H9 (cell line): ENCODE data around the gene SEMA3C. TPM values are rescaled to one million over a fixed set of nuclear protein-coding genes. Genes with fewer than 3 reads are reported as not detected.

Source experiments
- DNase-seq: peaks from one replicate; pipeline ENCODE4 v3.0.0-alpha.2; 2017
- H2AFZ ChIP-seq: one replicate; pipeline ENCODE4 v1.6.1; 2013; ENCODE audit warnings: mild to moderate bottlenecking, low read length, control low read depth, moderate library complexity
- H2AK5ac ChIP-seq: 2 replicates; pipeline ENCODE4 v1.6.1; 2013; ENCODE audit warnings: low read length, control low read depth, mixed read lengths; ENCODE audit not compliant: insufficient read length
- H2BK120ac ChIP-seq: one replicate; pipeline ENCODE4 v1.6.1; 2013; ENCODE audit warnings: low read depth, mild to moderate bottlenecking, low read length, control low read depth, inconsistent platforms; ENCODE audit not compliant: poor library complexity, severe bottlenecking
- H2BK12ac ChIP-seq: 2 replicates; pipeline ENCODE4 v1.6.1; 2013; ENCODE audit warnings: low read length, control low read depth, mixed read lengths, low read depth; ENCODE audit not compliant: insufficient read length
- H2BK15ac ChIP-seq: 2 replicates; pipeline ENCODE4 v1.6.1; 2013; ENCODE audit warnings: low read depth, low read length, control low read depth
- H2BK20ac ChIP-seq: one replicate; pipeline ENCODE4 v1.6.1; 2013; ENCODE audit warnings: low read depth, mild to moderate bottlenecking, low read length, control low read depth, inconsistent platforms; ENCODE audit not compliant: poor library complexity, severe bottlenecking
- H2BK5ac ChIP-seq: 2 replicates; pipeline ENCODE4 v1.6.1; 2013; ENCODE audit warnings: low read length, control low read depth, mixed read lengths; ENCODE audit not compliant: insufficient read length
- H3K14ac ChIP-seq: 2 replicates; pipeline ENCODE4 v1.6.1; 2013; ENCODE audit warnings: low read length, control low read depth; ENCODE audit not compliant: insufficient read depth
- H3K18ac ChIP-seq: 2 replicates; pipeline ENCODE4 v1.6.1; 2013; ENCODE audit warnings: low read depth, mild to moderate bottlenecking, mixed read lengths, low read length, control low read depth; ENCODE audit not compliant: insufficient read length
- H3K23ac ChIP-seq: 2 replicates; pipeline ENCODE4 v1.6.1; 2013; ENCODE audit warnings: low read length, control low read depth, mixed read lengths, low read depth; ENCODE audit not compliant: insufficient read length
- H3K23me2 ChIP-seq: 2 replicates; pipeline ENCODE4 v1.6.1; 2013; ENCODE audit warnings: low read depth, mild to moderate bottlenecking, mixed read lengths, low read length, control low read depth; ENCODE audit not compliant: insufficient read length, poor library complexity, severe bottlenecking
- H3K27ac ChIP-seq: 2 replicates; pipeline ENCODE4 v1.5.1; 2013; ENCODE audit warnings: low read length, control low read depth, mixed read lengths, low read depth; ENCODE audit not compliant: insufficient read length
- H3K27me3 ChIP-seq: 2 replicates; pipeline ENCODE4 v1.6.1; 2013; ENCODE audit warnings: low read length, control low read depth, inconsistent platforms; ENCODE audit not compliant: insufficient read depth
- H3K4ac ChIP-seq: 2 replicates; pipeline ENCODE4 v1.6.1; 2013; ENCODE audit warnings: low read depth, mild to moderate bottlenecking, control low read depth, inconsistent platforms, low read length, moderate library complexity
- H3K4me1 ChIP-seq: 2 replicates; pipeline ENCODE4 v1.6.1; 2013; ENCODE audit warnings: low read length, control low read depth, inconsistent platforms; ENCODE audit not compliant: insufficient read depth
- H3K4me2 ChIP-seq: 2 replicates; pipeline ENCODE4 v1.6.1; 2013; ENCODE audit warnings: low read length, control low read depth, mixed read lengths; ENCODE audit not compliant: insufficient read length, insufficient read depth
- H3K56ac ChIP-seq: 2 replicates; pipeline ENCODE4 v1.6.1; 2013; ENCODE audit warnings: low read depth, mild to moderate bottlenecking, mixed read lengths, low read length, control low read depth; ENCODE audit not compliant: insufficient read length
- H3K79me1 ChIP-seq: 2 replicates; pipeline ENCODE4 v1.6.1; 2013; ENCODE audit warnings: low read depth, mild to moderate bottlenecking, moderate library complexity, low read length, control low read depth, inconsistent platforms; ENCODE audit not compliant: insufficient read depth, poor library complexity, severe bottlenecking
- H3K79me2 ChIP-seq: 2 replicates; pipeline ENCODE4 v1.6.1; 2013; ENCODE audit warnings: low read length, control low read depth, inconsistent platforms; ENCODE audit not compliant: insufficient read depth
- H3K9ac ChIP-seq: 2 replicates; pipeline ENCODE4 v1.6.1; 2013; ENCODE audit warnings: low read length, control low read depth, mixed read lengths; ENCODE audit not compliant: insufficient read length; ENCODE audit errors: extremely low read depth
- H3K9me3 ChIP-seq: one replicate; pipeline ENCODE4 v1.6.1; 2013; ENCODE audit warnings: low read depth, low read length, inconsistent platforms; ENCODE audit not compliant: control insufficient read depth
- H3T11ph ChIP-seq: one replicate; pipeline ENCODE4 v1.6.1; 2013; ENCODE audit warnings: mild to moderate bottlenecking, low read length, control low read depth, inconsistent platforms
- H4K20me1 ChIP-seq: one replicate; pipeline ENCODE4 v1.6.1; 2013; ENCODE audit not compliant: control insufficient read depth, insufficient read length, insufficient read depth
- H4K5ac ChIP-seq: 2 replicates; pipeline ENCODE4 v1.6.1; 2013; ENCODE audit warnings: low read depth, mild to moderate bottlenecking, mixed read lengths, low read length, control low read depth; ENCODE audit not compliant: insufficient read length
- H4K8ac ChIP-seq: replicated peaks from 2 replicates; pipeline ENCODE4 v1.6.1; 2013; ENCODE audit warnings: low read length, control low read depth, mixed read lengths, low read depth; ENCODE audit not compliant: insufficient read length
- H4K91ac ChIP-seq: 2 replicates; pipeline ENCODE4 v1.6.1; 2013; ENCODE audit warnings: low read depth, mild to moderate bottlenecking, moderate library complexity, mixed read lengths, low read length, control low read depth; ENCODE audit not compliant: insufficient read length
- H3K27ac Mint-ChIP-seq, 3 experiments: 2 replicates in 2 of 3; 3 replicates in 1 of 3; pipeline ENCODE4 v1.8.0; 2020 to 2021; ENCODE audit warnings: mixed read lengths in 3 of 3, mild to moderate bottlenecking in 1 of 3, moderate library complexity in 1 of 3
- H3K27me3 Mint-ChIP-seq: 2 replicates; pipeline ENCODE4 v1.8.0; 2021; ENCODE audit warnings: low read depth, mild to moderate bottlenecking, moderate library complexity, mixed read lengths
- H3K36me3 Mint-ChIP-seq, 3 experiments: 2 replicates in 2 of 3; 3 replicates in 1 of 3; pipeline ENCODE4 v1.8.0; 2020 to 2021; ENCODE audit warnings: low read depth in 3 of 3, mixed read lengths in 3 of 3; ENCODE audit not compliant: insufficient read depth in 1 of 3
- H3K4me1 Mint-ChIP-seq, 2 experiments: 2 replicates each; pipeline ENCODE4 v1.8.0; 2020; ENCODE audit warnings: mixed read lengths in 2 of 2
- H3K4me3 Mint-ChIP-seq, 2 experiments: 2 replicates in 1 of 2; 3 replicates in 1 of 2; pipeline ENCODE4 v1.8.0; 2020 to 2021; ENCODE audit warnings: mild to moderate bottlenecking in 2 of 2, mixed read lengths in 2 of 2, moderate library complexity in 1 of 2
- H3K9me3 Mint-ChIP-seq, 2 experiments: 2 replicates in 1 of 2; 3 replicates in 1 of 2; pipeline ENCODE4 v1.8.0; 2020; ENCODE audit warnings: mild to moderate bottlenecking in 2 of 2, mixed read lengths in 2 of 2, moderate library complexity in 1 of 2
- CTCF ChIP-seq: fragments of 200-600 bp; sonication (generic); conservative IDR thresholded peaks from 3 replicates; pipeline ENCODE4 v1.8.0; 2021; ENCODE audit warnings: antibody characterized with exemption, mild to moderate bottlenecking
- WGBS: extraction: QIAGEN DNeasy Blood & Tissue Kit; methylation state at CpG from one replicate; pipeline ENCODE4 v1.1.7; 2013; ENCODE audit warnings: missing lambda C conversion rate, low lambda C conversion rate, mixed read lengths; ENCODE audit not compliant: insufficient read length; ENCODE audit errors: extremely low coverage; 5-methylcytosine and 5-hydroxymethylcytosine counted together
- total RNA-seq: library from RNA; stranded (reverse); gene quantifications from 2 replicates; pipeline ENCODE4 v1.2.1, GENCODE V29; 2021

The SEMA3C gene
- total RNA-seq, 1 experiment from 2014 or later, result 1.6 TPM

- Histone ChIP-seq H2AFZ (no peak overlapping the region), H3K23me2 (no peaks in the 10 kb centered on the region), H2BK15ac (no peak overlapping the region), H3K23ac (no peak overlapping the region), H2AK5ac (no peak overlapping the region), H3K27ac (no peak overlapping the region), H4K20me1 (no peaks in the 10 kb centered on the region), H3K4me1 (no peaks in the 10 kb centered on the region), H2BK20ac (no peak overlapping the region), H3K79me1 (no peaks in the 10 kb centered on the region), H2BK12ac (no peak overlapping the region), H4K8ac (no peak overlapping the region), H3K18ac (no peak overlapping the region), H2BK120ac (no peak overlapping the region), H3K56ac (no peak overlapping the region), H2BK5ac (no peak overlapping the region), H3K14ac (no peak overlapping the region), H3K9me3 (no peaks in the 10 kb centered on the region), H3K9ac (no peak overlapping the region), H3K79me2 (no peaks in the 10 kb centered on the region), H3K4ac (no peak overlapping the region), H4K91ac (no peak overlapping the region), H3T11ph (no peak overlapping the region), H4K5ac (no peak overlapping the region), H3K27me3 (no peaks in the 10 kb centered on the region), H3K4me2 (no peak overlapping the region)
- Mint-ChIP-seq H3K4me1 (peaks cover 0 to 4% of the 10 kb centered on the region in 2 experiments; a peak in 2 of 4 replicates), H3K4me3 (no peak overlapping the region), H3K9me3 (no peaks in the 10 kb centered on the region), H3K36me3 (no peaks in the 10 kb centered on the region), H3K27me3 (no peaks in the 10 kb centered on the region; the same call in 1 of the 2 replicates), H3K27ac (no peak overlapping the region)
- TF ChIP-seq CTCF, result no peak
- no CpG with 5 or more reads among the region's 3 CpGs for WGBS
- no peak for DNase-seq
These were observed 21.8 kb upstream of the SEMA3C start for GRCh38 chr7:80940539-80941207.
